ENCODE measurements around the gene DOCK6. TPM values are rescaled to one million over a fixed set of nuclear protein-coding genes. Genes with fewer than 3 reads are reported as not detected.

Gene DOCK6
- total and polyA plus RNA-seq, 7 donors, result 8.8 to 40.5 (median 20.2) TPM

DNA sequence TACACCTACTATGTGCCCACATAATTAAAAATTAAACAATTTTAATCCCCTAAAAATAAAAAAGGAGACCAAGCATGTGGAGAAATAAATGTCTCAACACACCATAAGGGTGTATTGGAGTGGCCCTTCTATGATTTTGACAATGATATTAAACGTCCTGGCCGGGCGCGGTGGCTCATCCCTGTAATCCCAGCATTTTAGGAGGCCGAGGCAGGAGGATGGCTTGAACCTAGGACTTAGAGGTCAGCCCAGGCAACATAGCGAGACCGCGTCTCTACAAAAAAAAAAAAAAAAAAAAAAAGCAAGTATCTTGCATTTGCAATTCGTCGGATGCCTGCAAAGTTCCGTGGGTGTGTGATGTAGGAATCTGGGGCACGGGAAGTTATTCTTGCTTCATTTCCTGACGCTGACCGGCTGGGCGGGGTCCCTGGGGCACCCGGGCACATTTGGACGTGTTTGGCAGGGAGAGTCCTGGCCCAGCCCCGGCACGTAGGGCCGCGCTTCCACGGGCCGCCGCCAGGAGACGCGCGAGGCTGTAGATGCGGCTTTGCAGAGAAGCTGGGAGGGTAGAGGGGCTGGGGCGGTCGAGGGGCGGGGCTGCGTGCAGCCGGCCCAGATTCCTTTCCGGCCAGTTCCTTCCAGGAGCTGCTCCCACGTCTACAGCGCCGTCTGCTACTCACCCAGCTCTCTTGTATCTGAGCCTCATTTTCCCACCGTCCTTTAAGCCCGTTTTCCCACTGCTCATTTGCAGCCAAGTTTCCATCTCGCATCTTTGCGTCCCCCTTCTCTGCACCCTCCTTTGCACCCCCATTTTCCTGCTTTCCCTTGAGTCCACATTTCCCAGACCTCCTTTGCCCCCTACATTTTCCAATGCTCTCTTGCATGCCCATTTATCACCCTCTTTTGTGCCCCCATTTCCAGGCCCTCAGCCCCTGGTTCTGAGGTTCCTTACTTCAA, 31.4 kb upstream of the DOCK6 start:
- peak overlapping the region; percentile 40 to 65 (median 56) for H3K27ac ChIP-seq
- H3K27me3 ChIP-seq, result no peaks in the 10 kb centered on the region
- peak overlapping the region in 3 of 4 donors; percentile 22 to 34 (median 31) for H3K4me3 ChIP-seq
- intact Hi-C loops (cut with DNase I), result loop anchor here (1.0 to 5.0 kb wide), 5 partner anchors 44 to 294 kb away; partner anchors contain the start of genes EPOR and RAB3D
- no peaks in the 10 kb centered on the region for H3K9me3 ChIP-seq
- peaks cover 0 to 10% (median 7%) of the 10 kb centered on the region in 4 donors for H3K4me1 ChIP-seq
- WGBS, 2 donors, result 2 to 6% methylated on average over 41 of the region's 41 CpGs
- DNase-seq, result peak; percentile 96
- H3K36me3 ChIP-seq, result no peaks in the 10 kb centered on the region
- TF ChIP-seq EP300 (IDR thresholded peaks at IDR 0.05) (peak in 1 of 4 donors; percentile 3), CTCF (IDR thresholded peaks at IDR 0.05) (peak; percentile 98 to 99 (median 98)), POLR2A (IDR thresholded peaks at IDR 0.05) (no peak), POLR2AphosphoS5 (IDR thresholded peaks at IDR 0.05) (peak in 3 of 4 donors; percentile 21 to 56 (median 50))

DNA sequence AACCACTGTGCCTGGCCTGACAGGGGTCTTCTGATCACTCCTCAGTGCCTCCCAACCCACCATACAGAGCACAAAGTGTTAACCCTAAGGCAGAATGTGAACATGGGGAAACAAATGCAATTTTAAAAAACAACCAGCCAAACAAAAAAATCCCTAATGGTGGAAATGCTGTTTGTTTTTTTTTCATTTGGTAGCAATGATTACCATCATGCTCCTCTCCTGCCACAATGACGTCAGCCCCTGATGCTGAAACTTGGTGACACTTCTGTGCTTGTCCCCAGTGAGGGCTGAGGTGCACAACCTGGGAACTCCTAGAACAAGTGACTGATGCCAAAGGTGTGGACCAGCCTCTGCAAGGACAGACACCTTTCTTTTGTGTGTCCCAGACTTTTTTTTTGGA, 29.7 kb upstream of the DOCK6 start:
- intact Hi-C loops (cut with DNase I), result loop anchor here (5.0 kb wide), 3 partner anchors 45 to 295 kb away; partner anchors contain the start of genes EPOR and RAB3D
- no peak for TF ChIP-seq EP300 (IDR thresholded peaks at IDR 0.05)
- no peak for TF ChIP-seq POLR2A (IDR thresholded peaks at IDR 0.05)
- TF ChIP-seq POLR2AphosphoS5 (IDR thresholded peaks at IDR 0.05), result no peak
- TF ChIP-seq CTCF (IDR thresholded peaks at IDR 0.05), result no peak
- no peaks in the 10 kb centered on the region for H3K9me3 ChIP-seq
- peaks cover 0 to 10% (median 7%) of the 10 kb centered on the region in 4 donors for H3K4me1 ChIP-seq
- H3K27ac ChIP-seq, result no peak overlapping the region
- no peaks in the 10 kb centered on the region for H3K27me3 ChIP-seq
- H3K4me3 ChIP-seq, result no peak overlapping the region
- WGBS, 2 donors, result 55 to 81% methylated on average over 1 of the region's 1 CpG
- no peak for DNase-seq
- no peaks in the 10 kb centered on the region for H3K36me3 ChIP-seq

GRCh38 chr19:11291415-11291814, 29.1 kb upstream of the DOCK6 start:
- Histone ChIP-seq H3K9me3 (no peaks in the 10 kb centered on the region), H3K4me3 (no peak overlapping the region), H3K27ac (no peak overlapping the region), H3K4me1 (peaks cover 0 to 10% (median 7%) of the 10 kb centered on the region in 4 donors), H3K27me3 (no peaks in the 10 kb centered on the region), H3K36me3 (no peaks in the 10 kb centered on the region)
- 93 to 94% methylated on average over 7 of the region's 7 CpGs for WGBS, 2 donors
- no peak for TF ChIP-seq POLR2A (IDR thresholded peaks at IDR 0.05)
- TF ChIP-seq POLR2AphosphoS5 (IDR thresholded peaks at IDR 0.05), result no peak
- TF ChIP-seq EP300 (IDR thresholded peaks at IDR 0.05), result no peak
- no peak for DNase-seq
- intact Hi-C loops (cut with DNase I), result loop anchor here (5.0 kb wide), 3 partner anchors 46 to 296 kb away; partner anchors contain the start of genes EPOR and RAB3D

DNA sequence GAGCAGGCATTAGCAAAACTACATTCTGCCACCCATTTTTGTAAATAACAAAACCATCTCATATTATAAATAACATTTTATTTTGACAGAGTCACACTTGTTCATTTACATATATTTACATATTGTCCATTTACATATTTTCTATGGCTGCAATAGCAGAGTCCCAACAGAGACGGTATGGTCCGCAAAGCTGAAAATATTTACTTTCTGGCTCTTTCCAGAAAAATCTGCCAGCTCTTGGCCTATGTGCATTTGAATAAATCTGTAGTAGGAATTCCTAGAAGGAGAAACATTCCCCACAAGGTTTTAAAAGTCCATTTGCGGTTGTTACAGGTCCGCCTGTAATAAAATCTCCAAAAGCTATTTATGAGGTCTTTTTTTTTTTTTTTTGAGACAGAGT, 27.9 kb upstream of the DOCK6 start:
- no peak overlapping the region for H3K4me3 ChIP-seq
- DNase-seq, result no peak
- H3K36me3 ChIP-seq, result no peaks in the 10 kb centered on the region
- 45 to 72% methylated on average over 4 of the region's 4 CpGs for WGBS, 2 donors
- no peak overlapping the region for H3K27ac ChIP-seq
- H3K9me3 ChIP-seq, result no peaks in the 10 kb centered on the region
- intact Hi-C loops (cut with DNase I), result loop anchor here (5.0 kb wide), 3 partner anchors 47 to 297 kb away; partner anchors contain the start of genes EPOR and RAB3D
- no peaks in the 10 kb centered on the region for H3K27me3 ChIP-seq
- TF ChIP-seq POLR2AphosphoS5 (IDR thresholded peaks at IDR 0.05) (no peak), EP300 (IDR thresholded peaks at IDR 0.05) (no peak), POLR2A (IDR thresholded peaks at IDR 0.05) (no peak), CTCF (IDR thresholded peaks at IDR 0.05) (no peak)
- H3K4me1 ChIP-seq, result peaks cover 0 to 10% (median 7%) of the 10 kb centered on the region in 4 donors

GRCh38 chr19:11288349-11288748, 26.0 kb upstream of the DOCK6 start:
- Histone ChIP-seq H3K36me3 (no peaks in the 10 kb centered on the region), H3K27me3 (no peaks in the 10 kb centered on the region), H3K27ac (no peak overlapping the region), H3K4me1 (peaks cover 0 to 3% (median 2%) of the 10 kb centered on the region in 4 donors), H3K9me3 (no peaks in the 10 kb centered on the region), H3K4me3 (no peak overlapping the region)
- no peak for TF ChIP-seq POLR2A (IDR thresholded peaks at IDR 0.05)
- peak in 2 of 4 experiments; percentile 11 to 33 for TF ChIP-seq CTCF (IDR thresholded peaks at IDR 0.05)
- TF ChIP-seq POLR2AphosphoS5 (IDR thresholded peaks at IDR 0.05), result no peak
- DNase-seq, result no peak
- intact Hi-C loops (cut with DNase I), result no loop called here
- 69 to 81% methylated on average over 7 of the region's 7 CpGs for WGBS, 2 donors

Data from sigmoid colon (tissue), 7 donors.